Ramos (cell line): ENCODE data around the gene SLC36A4.

Experiments
- in situ Hi-C: fragments of 300-500 bp; cut with MboI; formaldehyde crosslinking; loops from one replicate; pipeline ENCODE4 v1.14.3; 2022; ENCODE audit warnings: low sequenced_read_pairs; ENCODE audit not compliant: unreplicated experiment

Gene SLC36A4

DNA sequence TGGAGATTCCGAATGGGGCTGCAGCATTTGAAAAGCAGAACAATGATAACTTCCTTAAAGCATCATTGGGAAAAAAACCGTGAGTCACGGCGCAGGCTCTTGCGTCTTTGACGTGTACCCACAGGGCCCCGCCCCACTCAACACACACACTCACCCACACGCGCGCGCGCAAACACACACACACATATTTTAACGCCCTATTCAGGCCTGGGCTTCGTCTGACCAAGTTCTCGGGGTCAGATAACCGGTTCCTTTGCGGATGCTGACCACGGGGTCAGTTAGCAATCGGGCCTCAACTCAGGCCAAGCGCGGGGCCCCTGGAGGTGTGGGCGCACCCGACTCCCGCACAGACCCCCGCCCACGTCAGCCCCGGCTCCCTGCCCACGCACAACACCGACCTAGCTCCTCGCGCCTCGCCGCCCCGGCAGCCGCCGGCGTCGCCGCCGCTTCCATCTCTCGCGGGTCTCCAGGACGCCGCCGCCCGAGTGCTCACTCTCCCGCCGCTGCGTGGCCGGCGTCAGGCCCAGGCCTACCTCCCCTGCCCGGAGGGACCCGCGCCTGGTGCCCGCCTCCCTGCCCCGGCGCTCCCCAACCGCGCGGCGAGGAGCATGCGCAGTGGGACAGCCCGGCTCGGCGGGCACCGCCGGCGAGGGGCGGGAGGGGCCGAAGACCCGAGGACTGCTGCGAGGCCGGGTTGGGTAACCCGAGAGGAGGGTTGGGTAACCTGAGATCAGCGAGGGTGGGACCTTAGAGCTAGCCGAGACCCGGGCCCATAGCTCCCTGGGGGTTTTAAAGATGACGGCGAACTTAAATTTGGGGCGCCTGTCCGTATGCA lies at the start of gene SLC36A4:
TSS of gene SLC36A4 (minus strand) at position 612 of the 835 bp plus-strand sequence. CDS start at position 453, 159 bp downstream.
- in situ Hi-C loops, result no loop called here

GRCh38 chr11:93246790-93247189 lies 49.0 kb upstream of the SLC36A4 start:
- in situ Hi-C loops, result loop anchor here (25.0 kb wide), 1 partner anchor 309 kb away; no protein-coding TSS in a partner anchor

DNA sequence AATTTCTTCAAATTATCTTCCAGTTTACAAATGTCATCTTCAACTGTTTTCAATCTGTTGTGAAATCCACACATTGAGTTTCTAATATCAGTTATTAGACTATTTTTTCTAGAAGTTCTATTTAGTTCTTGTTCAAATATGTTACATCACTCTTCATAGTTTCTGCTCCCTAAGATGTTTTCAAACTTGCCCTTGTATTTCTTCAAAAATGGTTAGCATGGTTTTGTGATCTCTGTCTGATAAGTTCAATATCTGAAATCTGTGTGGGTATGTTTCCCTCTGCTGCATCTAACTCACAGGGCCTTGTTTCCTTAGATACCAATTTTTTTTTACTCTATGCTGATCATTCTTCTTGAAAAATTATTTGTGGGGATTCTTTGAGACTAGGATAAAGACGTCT lies 46.2 kb upstream of the SLC36A4 start:
- in situ Hi-C loops, result loop anchor here (25.0 kb wide), 1 partner anchor 307 kb away; no protein-coding TSS in a partner anchor

DNA sequence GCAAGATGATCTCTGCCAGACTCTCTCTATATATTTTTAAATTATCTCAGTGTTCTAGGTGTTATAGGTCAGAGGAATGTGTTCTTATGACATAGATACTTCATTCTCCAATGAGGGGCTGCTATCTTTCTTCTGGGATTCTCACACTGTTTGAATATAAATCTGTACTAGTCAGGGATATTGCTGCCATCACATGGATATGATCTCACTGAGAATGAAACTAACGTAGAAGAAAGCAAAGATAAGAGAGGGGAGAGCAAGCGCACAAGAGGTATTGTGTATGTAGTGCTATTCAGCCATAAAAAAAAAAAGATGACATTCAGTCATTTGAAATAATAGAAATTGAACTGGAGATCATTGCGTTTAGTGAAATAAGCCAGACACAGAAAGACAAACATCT lies 42.2 kb upstream of the SLC36A4 start:
- in situ Hi-C loops, result loop anchor here (10.0 to 25.0 kb wide), 2 partner anchors 303 to 415 kb away; no protein-coding TSS in a partner anchor

DNA sequence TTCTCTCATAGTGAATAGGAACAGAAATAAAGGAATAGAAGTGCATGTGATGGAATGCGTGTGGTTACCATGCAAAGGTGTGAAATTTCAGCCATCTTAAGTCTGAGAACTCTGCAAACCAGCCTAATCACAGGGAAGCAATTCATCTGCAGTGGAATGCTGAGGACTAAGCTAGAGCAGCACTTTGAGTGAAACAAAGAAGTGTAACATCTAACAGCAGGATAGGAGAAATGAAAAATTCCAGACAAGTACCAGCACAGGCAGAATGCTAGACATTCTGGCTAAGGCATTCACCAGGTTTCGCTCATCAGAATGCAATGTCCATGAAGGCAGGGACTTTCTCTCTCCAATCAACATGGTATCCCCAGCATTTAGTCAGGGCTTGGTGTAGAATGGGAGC lies 41.2 kb upstream of the SLC36A4 start:
- in situ Hi-C loops, result loop anchor here (10.0 to 25.0 kb wide), 2 partner anchors 302 to 416 kb away; no protein-coding TSS in a partner anchor

DNA sequence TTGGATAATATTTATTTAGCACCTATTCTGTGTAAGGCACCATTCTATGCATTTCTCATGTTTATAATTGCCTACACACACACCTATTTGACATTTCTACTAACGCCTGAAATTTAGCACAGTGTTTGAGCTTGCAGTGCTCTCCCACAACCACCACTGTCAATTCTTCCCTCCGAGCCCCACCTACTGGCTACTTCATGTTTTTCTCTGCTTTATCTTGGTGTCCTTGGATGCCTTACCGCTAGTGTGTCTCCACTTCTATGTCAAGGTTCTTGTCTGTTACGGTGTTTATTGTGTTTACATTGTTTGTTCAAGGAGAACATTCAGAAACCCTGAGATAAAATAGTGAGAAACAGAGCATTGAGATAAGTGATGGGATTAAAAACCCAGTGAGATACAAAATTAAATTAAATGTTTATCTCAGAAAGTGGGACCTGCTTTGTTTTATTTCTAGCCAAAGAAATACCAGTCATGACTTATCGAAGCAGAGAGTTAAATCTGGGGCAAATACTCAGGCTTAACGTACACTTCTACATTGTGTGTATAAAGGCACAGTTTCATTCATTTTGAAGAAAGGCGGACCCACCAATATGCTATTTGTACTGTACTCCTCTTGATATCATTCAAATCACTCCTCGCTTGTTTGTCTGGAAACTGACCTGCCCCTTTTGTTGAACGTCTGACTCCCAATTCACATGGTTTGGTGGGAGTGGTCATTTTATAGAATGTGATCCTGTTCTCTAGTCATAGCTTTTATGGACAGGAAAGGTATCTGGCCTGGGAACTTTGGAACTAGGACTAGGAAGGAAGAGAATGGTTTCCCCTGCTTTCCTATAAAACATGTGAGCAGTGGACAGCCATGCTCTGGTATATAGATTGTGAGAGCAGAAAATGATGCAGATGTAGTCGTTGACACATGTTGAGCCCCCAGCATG lies 39.2 kb upstream of the SLC36A4 start:
- in situ Hi-C loops, result loop anchor here (10.0 to 25.0 kb wide), 2 partner anchors 300 to 418 kb away; no protein-coding TSS in a partner anchor

GRCh38 chr11:93234602-93235207 lies 36.9 kb upstream of the SLC36A4 start:
- in situ Hi-C loops, result loop anchor here (10.0 to 25.0 kb wide), 2 partner anchors 297 to 420 kb away; no protein-coding TSS in a partner anchor

DNA sequence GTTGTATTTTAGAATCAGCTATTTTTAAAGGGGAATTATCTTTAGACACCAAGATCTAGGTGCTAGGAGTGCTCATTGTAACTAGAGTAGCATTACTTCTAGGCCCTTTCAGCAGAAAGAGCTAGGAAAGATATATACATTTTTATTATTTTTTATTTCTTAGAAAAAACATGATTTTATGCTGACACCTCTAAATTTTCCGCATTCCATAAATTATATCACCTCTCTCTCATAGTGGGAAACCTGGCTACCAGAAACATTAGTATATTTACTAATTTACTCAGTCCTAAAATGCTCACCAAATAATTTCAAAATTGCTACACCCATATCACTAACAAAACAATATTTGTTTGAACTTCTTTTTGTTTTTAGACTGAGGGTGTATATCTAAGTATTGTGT lies 32.1 kb upstream of the SLC36A4 start:
- in situ Hi-C loops, result loop anchor here (10.0 to 25.0 kb wide), 2 partner anchors 293 to 425 kb away; no protein-coding TSS in a partner anchor

DNA sequence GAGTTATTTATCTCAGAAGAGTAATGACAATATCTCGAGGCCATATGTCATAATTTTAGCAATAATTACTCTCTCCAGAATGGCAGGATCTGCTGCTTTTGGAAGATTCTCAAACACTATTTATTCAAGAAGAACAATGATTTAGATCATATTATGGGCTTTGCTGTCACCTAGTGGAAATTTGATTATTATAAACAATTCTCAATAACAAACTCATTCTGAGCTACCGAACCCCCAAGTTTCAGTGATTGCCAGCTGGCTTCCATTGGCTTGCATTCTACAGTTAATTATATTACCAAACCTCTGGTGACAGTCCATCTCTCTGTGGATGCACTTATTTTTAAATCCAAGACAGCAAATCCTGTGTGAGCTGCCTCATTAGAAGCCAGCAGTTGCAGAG lies 27.9 kb upstream of the SLC36A4 start:
- in situ Hi-C loops, result loop anchor here (25.0 kb wide), 1 partner anchor 288 kb away; no protein-coding TSS in a partner anchor

- in situ Hi-C loops, result no loop called here
These were observed 23.7 kb upstream of the SLC36A4 start for GRCh38 chr11:93221539-93221938.

GRCh38 chr11:93220078-93220477 lies 22.3 kb upstream of the SLC36A4 start:
- in situ Hi-C loops, result no loop called here

- in situ Hi-C loops, result no loop called here
These were observed 21.6 kb upstream of the SLC36A4 start for GRCh38 chr11:93219440-93219839.

DNA sequence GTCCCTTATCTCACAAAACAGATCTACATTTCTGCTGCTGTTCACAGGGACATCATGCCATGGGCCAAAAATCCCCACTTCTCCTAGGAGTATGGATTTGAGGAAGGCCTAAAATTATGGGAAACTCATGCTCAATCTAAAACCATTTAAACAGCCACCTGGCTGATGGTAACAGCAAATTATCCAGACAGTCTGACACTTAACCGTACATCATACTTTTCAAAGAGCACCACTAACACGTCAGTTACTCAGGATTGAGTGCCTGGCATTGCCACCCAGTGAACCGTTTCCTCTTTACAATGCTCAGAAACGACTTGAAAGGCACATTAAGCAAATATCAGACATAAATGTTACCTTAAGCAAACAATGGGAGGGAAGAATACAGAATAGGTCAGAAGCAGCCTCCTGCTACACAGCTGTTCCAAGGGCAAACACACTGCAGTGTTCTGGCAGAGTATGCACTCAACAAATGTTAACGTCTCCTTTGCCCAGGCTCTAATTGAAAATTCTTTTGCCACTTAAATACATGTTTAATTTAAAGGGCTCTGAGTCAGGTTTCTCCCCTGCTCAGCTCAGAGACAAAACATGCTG lies 18.8 kb upstream of the SLC36A4 start:
- in situ Hi-C loops, result no loop called here

- in situ Hi-C loops, result no loop called here
These were observed 15.8 kb upstream of the SLC36A4 start for GRCh38 chr11:93213622-93214021.

DNA sequence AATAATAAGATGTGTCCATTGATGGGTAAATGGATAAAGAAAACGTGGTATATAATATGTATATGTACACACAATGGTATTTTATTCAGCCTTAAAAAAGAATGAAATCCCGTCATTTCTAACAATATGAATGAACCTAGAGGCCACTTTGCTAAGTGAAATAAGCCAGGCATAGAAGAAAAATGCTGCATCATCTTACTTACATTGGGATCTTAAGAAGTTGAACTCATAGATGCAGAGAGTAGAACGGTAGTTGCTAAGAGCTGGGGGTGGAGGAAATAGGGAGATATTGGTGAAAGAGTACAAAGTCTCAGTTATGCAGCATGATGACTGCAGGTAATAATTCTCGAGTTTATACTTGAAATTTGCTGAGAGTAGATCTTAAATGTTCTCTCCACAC lies 14.3 kb upstream of the SLC36A4 start:
- in situ Hi-C loops, result no loop called here

GRCh38 chr11:93209466-93209865 lies 11.7 kb upstream of the SLC36A4 start:
- in situ Hi-C loops, result no loop called here

- in situ Hi-C loops, result no loop called here
These were observed 11.0 kb upstream of the SLC36A4 start for GRCh38 chr11:93208663-93209270.

DNA sequence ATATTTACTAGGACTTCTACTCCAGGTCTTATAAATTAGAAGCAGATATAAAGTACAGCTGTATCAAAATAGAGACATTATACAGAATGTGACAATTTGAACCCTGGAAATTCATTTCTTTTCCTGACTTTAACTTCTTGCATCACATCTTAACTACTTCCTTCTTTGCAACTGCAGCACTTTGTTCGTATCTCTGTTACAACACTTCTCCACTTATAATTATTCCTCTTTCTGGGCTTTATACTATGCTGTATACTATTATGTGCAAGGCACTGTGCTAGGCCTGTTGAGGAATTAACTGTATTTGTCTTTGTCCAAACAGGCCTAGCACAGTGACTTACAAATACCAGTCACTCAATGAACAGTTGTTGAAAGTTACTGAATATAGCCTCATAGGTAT lies 1.8 kb upstream of the SLC36A4 start:
- in situ Hi-C loops, result no loop called here

DNA sequence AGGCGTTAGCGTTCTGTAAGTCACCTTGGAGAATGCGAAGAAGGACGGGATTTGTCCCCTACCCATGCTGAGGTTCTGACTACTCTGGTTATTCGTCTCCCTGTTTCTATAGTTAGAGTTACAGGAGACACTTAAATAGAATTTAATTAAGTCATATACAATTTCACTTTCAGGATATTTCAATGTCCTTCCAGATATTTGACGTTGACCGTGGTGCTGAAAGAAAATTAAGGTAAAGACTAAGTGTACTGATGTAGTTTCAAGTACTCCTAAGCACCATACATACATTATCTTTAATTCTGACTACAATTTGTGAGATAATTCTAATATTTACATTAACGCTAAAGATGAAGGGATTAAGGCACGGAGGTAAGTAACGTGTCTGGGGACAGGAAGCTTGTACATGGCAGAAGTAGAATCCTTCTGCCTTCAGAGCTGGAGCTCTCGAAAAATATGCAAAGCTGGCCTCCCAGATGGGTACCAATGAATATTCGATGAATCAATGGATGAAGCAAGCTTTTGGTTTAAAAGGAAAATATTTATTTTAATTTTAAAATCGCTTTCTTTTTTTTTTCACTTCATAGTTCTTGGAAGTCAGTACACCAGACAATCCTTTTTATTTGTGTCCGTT lies 539 bp upstream of the SLC36A4 start:
- in situ Hi-C loops, result no loop called here
